ENCODE data around the gene RGS6.
A peak's percentile ranks its signal among the peaks of the same experiment; 100 is the strongest.

RGS6 gene

GRCh38 chr14:72610096-72610830 is 678.0 kb downstream of the RGS6 start:
- no peak for DNase-seq (ENCODE audit: low spot score)

GRCh38 chr14:72610831-72611200 is 678.6 kb downstream of the RGS6 start:
- no peak for DNase-seq (ENCODE audit: low spot score)

- DNase-seq (ENCODE audit: low spot score): no peak
Measured at GRCh38 chr14:72611506-72611905, 679.3 kb downstream of the RGS6 start.

- DNase-seq (ENCODE audit: low spot score): peak; percentile 92
Measured at GRCh38 chr14:72612041-72612440, 679.8 kb downstream of the RGS6 start.

- DNase-seq (ENCODE audit: low spot score): peak; percentile 54
Measured at GRCh38 chr14:72613231-72613974, 681.2 kb downstream of the RGS6 start.

- no peak for DNase-seq (ENCODE audit: low spot score)
Measured at GRCh38 chr14:72613975-72614319, 681.7 kb downstream of the RGS6 start.

- no peak for DNase-seq (ENCODE audit: low spot score)
Measured at GRCh38 chr14:72614365-72614764, 682.1 kb downstream of the RGS6 start.

GRCh38 chr14:72614891-72615415 is 682.7 kb downstream of the RGS6 start:
- no peak for DNase-seq (ENCODE audit: low spot score)

- peak; percentile 23 for DNase-seq (ENCODE audit: low spot score)
Measured at GRCh38 chr14:72615451-72616121, 683.4 kb downstream of the RGS6 start.
